ENCODE results near the gene GRIN2B.

GRIN2B gene

GRCh38 chr12:13981296-13981962 is at the start of gene GRIN2B:
GRIN2B (minus strand) TSS chr12:13981602; CDS start chr12:13866208, 115,394 bp downstream.
- no peak for DNase-seq (ENCODE audit: low read depth)

- DNase-seq (ENCODE audit: low read depth), result no peak
Observed at GRCh38 chr12:14026537-14026936, 45.1 kb upstream of the GRIN2B start.

- DNase-seq (ENCODE audit: low read depth), result no peak
Observed at GRCh38 chr12:14024591-14024990, 43.2 kb upstream of the GRIN2B start.

- DNase-seq (ENCODE audit: low read depth), result no peak
Observed at GRCh38 chr12:14018080-14018479, 36.7 kb upstream of the GRIN2B start.

GRCh38 chr12:14010989-14011388 is 29.6 kb upstream of the GRIN2B start:
- no peak for DNase-seq (ENCODE audit: low read depth)

GRCh38 chr12:14007639-14008038 is 26.2 kb upstream of the GRIN2B start:
- DNase-seq (ENCODE audit: low read depth), result no peak

GRCh38 chr12:13992585-13992984 is 11.2 kb upstream of the GRIN2B start:
- DNase-seq (ENCODE audit: low read depth), result no peak

- DNase-seq (ENCODE audit: low read depth), result no peak
Observed at GRCh38 chr12:13992106-13992505, 10.7 kb upstream of the GRIN2B start.

GRCh38 chr12:13986031-13986430 is 4.6 kb upstream of the GRIN2B start:
- DNase-seq (ENCODE audit: low read depth), result no peak

GRCh38 chr12:13981990-13982389 is 588 bp upstream of the GRIN2B start:
- DNase-seq (ENCODE audit: low read depth), result no peak

- DNase-seq (ENCODE audit: low read depth), result no peak
Observed at GRCh38 chr12:13980538-13981295, 685 bp downstream of the GRIN2B start.

GRCh38 chr12:13979772-13980378 is 1.5 kb downstream of the GRIN2B start:
- no peak for DNase-seq (ENCODE audit: low read depth)

- no peak for DNase-seq (ENCODE audit: low read depth)
Observed at GRCh38 chr12:13978876-13979275, 2.5 kb downstream of the GRIN2B start.

- no peak for DNase-seq (ENCODE audit: low read depth)
Observed at GRCh38 chr12:13976880-13977279, 4.5 kb downstream of the GRIN2B start.

GRCh38 chr12:13976028-13976584 is 5.3 kb downstream of the GRIN2B start:
- DNase-seq (ENCODE audit: low read depth), result no peak

GRCh38 chr12:13973996-13974395 is 7.4 kb downstream of the GRIN2B start:
- no peak for DNase-seq (ENCODE audit: low read depth)

GRCh38 chr12:13970803-13971202 is 10.6 kb downstream of the GRIN2B start:
- no peak for DNase-seq (ENCODE audit: low read depth)

GRCh38 chr12:13968281-13968680 is 13.1 kb downstream of the GRIN2B start:
- DNase-seq (ENCODE audit: low read depth), result no peak

GRCh38 chr12:13964666-13965065 is 16.7 kb downstream of the GRIN2B start:
- DNase-seq (ENCODE audit: low read depth), result no peak

- no peak for DNase-seq (ENCODE audit: low read depth)
Observed at GRCh38 chr12:13962699-13963098, 18.7 kb downstream of the GRIN2B start.

- DNase-seq (ENCODE audit: low read depth), result no peak
Observed at GRCh38 chr12:13961971-13962370, 19.4 kb downstream of the GRIN2B start.

GRCh38 chr12:13959131-13959723 is 22.2 kb downstream of the GRIN2B start:
- no peak for DNase-seq (ENCODE audit: low read depth)

GRCh38 chr12:13957576-13957975 is 23.8 kb downstream of the GRIN2B start:
- DNase-seq (ENCODE audit: low read depth), result no peak

All from activated gamma-delta T cell treated with anti-CD3 and anti-CD28 coated beads, Interleukin-2, amount 50 U/mL, for 16 hours (primary cell).